Activated CD8-positive, alpha-beta memory T cell treated with anti-CD3 and anti-CD28 coated beads for 4 hours (primary cell): ENCODE results near the gene GBA2.

Source experiments
- DNase-seq, 2 donors: peaks; one replicate each; pipeline ENCODE4 v3.0.0-alpha.2; 2020; ENCODE audit warnings: low read depth in 2 of 2

GBA2 gene

DNA sequence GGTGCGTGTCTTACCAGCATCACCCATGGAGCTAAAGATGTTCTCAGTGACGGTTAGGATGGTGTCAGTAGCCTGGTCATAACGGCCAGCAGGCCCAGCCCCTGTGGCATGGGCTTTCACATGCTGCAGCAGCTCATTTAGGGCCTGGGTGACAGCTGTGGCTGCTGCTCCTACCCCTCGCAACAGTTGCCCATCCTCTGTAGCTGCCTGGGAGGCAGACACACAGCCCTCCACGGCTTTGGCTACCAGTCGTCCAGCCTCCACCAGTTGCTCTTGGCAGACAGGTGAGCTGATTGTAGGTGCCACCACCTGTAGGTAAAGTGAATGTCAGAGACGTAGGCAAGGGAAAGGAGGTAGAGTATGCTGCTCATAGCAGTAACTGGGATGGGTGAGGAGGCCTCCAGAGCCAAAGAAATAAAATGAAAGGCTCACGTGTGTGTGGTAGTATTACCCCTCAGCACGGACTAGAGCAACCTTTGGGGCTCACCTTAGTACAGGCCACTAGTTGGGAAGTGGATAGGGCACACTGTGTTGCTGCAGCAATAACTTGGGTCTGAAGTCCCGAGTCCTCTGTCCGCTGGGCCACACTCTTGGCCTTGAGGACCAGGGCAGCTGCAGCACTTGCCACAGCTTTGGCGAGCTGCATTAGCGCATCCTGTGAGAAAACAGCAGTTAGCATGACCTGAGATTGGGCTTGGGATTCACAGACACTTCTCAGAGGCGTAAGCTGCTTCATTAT, 31.7 kb downstream of the GBA2 start:
- DNase-seq: no peak

DNA sequence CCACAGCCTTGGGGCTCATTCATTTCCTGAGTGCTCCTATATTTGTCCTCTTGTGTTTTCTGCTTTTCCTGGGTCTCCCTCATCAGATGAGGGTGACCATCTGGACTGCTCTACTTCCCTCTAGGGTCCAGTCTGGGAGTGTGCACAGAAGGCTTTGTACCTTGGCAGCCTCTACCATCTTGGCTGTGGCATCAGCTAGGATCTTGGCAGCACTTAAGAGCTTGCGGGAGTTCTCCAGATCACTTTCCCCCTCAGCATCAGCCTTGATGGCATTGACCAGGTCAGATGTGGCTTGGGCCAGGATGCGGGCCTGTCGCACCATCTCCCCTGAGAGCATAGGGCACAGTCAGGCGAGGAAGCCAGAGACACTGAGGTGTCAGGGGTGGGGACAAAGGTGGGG, 32.8 kb downstream of the GBA2 start:
- no peak for DNase-seq

DNA sequence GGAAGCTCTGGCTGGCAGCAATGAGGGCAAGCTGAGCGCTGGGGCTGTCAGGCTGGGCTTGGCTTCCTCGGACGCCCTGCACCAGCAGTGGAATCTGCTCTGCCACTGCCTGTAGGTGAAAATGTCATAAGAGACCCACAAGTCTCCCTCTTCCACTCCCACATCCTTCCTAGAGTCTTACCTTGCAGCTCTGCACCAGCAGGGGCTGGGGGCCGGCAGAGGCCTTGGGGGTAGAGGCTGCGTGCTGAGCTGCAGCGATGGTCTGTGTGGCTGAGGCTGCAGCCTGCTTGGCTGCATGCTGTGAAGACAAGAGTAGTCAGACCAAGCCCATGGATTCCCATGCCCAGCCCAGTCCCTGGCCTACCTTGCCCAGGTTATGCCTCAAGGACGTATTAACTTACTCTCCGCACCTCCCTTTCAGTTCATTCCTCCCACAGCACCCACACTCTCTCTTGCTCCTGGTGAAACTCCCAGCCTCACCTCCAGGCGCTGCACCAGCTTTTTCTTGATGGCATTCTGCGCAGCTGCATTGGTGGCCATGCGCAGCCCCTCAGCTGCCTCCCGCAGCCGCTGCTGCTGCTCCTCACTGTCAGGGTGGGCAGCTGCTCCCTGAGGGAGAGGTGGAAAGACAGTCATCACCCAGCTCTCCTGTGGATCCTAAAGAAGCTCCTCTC, 34.3 kb downstream of the GBA2 start:
- no peak for DNase-seq

DNA sequence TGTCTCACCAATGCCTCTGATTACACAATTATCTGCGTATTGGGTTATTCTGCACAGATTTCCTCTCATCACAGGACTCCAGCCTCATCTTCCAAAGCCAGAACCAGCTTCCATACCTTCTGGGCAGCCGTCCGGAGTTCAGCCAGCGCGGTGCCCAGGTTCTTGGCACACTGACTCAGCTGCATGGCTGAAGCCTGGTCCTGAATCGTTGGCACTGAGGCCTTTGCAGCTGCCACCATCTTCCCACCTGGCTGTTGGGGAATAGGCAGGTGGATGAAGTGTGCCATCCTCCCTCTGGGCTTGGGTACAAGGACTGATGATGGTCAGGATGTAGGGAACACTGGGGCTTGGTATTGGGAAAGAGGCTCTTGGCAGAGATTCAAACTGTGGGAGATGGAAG, 34.9 kb downstream of the GBA2 start:
- DNase-seq: no peak

DNA sequence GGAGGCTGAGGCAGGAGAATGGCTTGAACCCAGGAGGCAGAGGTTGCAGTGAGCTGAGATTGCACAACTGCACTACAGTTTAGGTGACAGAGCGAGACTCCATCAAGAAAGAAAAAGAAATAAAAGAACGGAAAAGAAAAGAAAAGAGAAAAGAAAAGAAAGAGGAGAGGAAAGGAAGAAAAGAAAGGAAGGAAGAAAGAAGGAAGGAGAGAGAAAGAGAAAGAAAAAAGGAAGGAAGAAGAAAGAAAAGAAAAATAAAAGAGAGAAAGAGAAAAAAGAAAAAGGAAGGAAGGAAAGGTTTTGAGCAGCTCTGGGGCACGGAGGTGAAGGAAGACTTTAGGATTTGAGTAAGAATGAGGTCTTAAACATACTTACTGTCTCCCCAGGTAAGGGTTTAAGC, 35.5 kb downstream of the GBA2 start:
- DNase-seq: no peak

DNA sequence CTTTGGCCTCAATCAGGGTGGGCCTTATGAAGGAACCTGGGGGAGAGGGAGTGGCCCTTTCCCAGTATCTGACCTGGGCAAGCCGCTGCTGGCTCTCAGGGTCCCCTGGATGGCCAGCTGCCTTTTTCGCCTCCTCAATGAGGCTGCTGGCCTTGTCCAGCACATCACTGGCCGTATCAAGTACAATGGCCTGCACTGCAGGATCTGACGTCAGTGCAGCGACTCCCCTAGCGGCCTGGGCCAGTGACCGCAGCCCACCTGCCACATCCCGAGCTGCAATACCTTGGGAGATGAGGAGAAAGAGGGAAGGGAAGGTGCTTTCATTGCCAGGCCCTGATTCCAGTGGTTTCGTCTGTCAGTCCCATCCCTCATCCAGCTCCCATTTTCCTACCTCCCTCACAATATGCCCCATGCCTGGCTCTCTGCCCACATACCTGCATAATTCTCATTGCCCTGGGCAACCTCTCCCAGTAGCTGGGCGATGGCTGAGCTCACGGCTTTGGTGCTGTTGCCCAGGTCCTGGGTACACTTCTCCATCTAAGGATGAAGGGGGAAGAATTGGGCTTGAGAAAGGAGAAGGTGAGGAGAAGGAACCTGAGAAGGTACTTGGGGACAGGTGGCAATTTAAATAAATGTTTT, 36.1 kb downstream of the GBA2 start:
- DNase-seq: no peak

DNA sequence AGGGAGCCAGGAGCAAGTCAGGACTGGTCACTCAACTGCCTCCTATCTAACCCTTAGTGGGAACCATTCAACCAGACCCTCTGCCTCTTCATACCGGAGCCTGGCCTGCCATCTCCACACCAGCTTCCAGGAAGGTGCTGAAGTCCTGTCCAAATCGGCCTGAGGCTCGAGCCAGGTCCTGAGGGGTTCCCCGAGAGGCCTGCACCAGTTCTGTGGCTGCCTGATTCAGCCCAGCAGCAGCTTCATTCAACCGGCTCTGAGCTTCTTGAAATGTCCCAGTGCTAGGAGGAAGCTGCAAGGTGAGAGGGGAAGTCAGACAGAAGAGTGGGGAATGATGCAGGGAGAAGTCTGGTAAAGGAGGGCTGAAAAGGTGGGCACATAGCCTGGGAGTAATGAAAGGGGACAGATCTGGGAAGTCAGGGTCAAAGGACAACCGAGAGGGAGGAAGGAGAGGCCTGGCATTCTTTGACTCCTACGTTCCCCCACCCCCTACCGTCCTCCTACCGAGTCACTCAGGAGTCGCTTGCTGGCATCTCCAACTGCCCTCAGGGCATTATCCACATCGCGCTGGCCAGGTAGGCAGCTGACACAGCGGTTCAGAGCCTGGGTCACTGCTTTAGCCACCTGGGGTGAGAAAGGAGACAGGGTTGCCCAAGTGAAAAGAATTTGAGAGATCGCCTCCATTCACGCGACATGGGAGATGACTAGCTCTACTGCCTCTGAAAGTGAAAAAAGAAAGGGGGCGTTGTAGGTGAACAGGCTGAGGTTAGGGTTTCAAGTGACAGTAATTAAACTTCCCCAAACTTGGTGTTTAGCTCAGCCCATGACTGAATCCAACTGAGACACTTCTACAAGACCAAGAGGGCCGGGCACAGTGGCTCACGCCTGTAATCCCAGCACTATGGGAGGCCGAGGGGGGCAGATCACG, 37.3 kb downstream of the GBA2 start:
- DNase-seq: no peak

DNA sequence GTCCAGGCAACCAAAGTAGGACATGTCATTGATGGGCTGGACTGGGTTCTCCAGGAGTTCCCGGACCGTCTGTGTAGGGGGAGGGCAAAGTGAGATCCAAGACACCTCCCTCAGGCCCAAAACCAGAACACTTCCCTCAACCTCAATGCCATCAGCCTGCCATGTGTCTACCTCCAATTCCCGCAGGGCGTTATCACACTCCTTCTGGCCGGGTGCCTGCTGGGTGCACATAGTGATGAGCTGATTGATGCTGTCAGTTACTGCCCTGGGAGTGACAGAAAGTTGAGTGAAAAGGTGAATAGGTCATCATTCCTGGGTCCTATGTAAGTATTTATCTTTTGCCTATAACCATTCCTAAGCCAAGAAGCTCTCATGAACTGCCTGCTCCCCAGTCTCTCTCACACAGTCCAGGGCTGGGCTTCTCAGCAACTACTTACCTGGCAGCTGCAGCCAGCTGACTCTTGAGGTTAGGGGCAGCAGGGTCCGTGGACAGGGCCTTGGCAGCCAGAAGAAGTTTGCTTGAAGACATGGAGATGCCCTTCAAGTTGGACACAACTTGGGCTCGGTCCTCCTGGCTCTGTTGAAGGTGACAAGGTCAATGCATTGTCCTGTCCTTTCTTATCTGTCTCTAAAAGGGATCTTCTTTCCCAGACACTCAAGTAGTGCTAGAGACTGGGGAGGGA, 38.1 kb downstream of the GBA2 start:
- no peak for DNase-seq

DNA sequence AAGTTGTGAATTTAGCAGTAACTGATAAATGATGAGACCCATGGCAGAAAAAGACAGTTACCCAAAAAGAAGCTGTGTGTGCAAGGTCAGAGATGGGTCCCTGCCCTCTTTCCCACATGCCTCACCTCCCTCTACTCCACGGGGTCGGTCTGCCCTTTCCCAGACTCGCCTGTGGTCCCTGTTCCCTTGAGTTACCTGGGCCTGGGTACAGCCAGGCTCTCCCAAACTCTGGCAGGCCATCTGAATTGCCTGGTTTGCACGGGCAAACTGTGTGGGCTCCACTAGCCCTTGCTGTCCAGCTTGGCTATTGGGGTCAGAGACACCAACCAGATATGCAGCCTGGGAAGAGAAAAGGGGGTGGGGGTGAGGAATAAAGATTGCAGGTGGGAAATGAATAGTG, 40.9 kb downstream of the GBA2 start:
- no peak for DNase-seq

DNA sequence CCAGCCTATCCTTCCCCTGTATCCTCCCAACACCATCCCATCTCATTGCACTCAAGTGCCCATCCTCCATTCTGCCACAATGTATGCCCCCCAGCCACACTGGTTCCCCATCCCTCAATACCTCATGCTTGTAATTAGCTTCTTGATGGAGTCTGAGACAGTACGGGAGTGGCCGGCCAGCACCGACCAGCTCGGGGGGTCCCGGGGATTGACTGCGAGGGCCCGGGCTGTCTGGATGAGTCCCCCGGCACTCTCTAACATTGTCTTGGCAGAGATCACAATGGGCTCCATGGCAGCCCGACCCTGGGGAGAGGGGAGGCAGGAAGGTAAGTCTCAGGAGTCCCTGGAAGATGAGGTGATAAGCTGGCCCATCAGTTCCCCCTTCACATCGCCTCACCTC, 42.1 kb downstream of the GBA2 start:
- no peak for DNase-seq

DNA sequence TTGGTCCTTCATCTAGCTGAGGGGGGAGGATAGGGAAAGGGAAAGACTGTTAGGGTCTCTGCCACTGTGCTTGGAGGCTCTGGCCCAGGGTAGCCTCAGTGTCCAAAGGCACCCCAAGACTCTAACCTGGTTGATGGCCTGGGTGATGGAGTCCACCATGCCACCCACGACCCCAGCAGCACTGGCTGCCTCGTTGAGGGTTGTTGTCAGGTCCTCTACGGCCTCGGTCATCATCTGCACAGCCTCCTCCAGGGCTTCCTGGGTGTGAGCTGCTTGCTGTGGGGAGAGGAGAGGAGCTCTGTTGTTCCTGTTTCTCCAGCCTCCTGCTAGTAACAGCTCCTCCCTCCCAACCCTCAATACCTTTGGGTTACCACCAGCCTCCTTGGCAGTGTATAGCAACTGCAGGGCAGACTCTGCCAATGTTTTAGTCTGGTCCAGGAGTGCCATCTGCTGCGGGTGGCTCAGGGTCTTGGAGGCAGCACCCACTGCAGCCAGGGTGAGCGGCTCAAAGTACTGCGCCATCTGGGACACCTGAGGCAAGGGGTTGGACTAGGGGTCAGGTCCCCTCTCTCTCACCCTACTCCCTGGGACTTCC, 43.1 kb downstream of the GBA2 start:
- DNase-seq: no peak

DNA sequence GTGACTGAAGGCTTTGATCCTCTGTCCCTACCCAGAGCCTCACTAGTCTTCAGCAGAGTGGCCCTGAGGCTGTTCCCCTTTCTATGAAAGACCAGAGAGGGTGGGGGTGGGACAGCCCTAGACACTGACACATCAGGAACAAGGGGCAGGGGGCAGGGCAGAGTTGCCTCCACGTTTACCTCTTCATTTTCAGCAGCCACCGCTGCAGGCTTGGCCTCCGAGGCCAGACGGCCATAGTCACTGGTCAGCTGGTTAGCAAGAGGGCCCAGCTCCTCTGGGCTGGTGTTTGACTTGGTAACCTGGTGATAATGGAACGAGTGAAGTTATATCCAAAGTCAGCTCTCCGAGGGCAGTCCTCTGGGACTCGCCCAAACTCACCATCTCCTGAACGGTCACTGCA, 43.7 kb downstream of the GBA2 start:
- DNase-seq: no peak

DNA sequence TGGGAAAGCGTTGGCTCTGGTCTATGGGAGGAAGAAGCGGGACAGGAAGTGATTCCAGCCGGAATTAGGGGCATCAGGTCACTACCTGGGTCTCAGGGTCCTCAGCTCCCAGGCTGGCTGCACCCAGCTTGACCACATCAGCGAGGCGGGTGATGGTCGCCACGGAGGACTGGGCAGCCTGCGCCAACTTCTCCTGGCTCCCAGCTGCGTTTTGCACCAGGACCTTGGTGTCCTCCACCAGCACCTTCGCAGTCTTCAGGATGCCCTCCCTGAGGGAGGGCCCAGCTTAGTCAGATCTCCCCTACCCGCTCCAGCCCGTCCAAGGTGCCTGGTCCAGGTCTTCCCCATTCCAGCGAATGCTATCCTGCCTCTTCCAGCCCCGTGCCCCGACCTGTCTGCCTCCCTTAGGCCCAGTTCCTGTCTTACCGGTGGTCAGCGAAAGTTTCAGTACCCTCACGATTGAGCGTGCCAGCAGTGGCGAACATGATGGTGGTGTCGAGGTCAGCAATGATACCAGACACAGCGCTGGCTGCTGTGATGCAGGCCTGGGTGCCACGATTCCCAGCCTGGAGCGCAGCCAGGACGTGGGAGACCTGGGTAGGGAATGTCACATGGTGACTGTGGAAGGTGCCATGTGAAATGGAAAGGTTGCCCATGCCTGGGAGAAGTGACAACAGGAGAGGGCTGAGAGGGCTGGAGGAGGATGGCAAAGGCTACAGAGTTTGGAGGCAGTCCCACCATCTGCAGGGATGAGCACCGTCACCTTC, 44.9 kb downstream of the GBA2 start:
- DNase-seq: no peak

DNA sequence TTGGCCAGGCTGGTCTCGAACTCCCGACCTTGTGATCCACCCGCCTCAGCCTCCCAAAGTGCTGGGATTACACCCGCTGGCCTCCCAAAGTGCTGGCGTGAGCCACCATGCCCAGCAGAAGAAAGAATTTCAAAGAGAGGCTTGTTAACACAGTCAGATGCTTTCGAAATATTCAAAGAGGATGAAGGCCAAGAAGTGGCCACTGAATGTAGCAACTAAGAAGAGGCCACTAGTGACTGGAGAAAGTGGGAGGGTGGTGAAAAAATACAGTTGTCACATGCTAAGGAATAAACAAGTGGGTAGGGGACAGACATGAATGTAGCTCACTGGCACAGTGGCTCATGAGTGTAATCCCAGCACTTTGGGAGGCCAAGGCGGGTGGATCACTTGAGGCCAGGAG, 46.3 kb downstream of the GBA2 start:
- no peak for DNase-seq

DNA sequence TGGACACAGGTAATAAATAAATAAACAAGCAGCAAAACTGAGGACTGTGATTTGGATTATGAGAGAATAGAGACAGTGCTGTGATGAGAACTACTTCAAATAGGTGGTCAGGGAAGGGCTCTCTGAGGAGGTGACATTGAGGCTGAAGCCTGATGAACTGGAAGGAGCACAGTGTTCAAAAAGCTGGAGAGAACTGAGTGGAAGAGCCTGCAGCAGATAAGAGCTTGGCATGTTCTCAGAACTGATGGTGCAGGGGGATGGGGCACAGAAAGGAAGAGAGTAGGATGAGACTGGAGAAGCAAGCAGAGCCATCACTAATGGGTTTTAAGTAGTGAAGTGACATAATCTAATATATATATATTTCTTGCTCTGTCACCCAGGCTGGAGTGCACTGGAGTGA, 48.1 kb downstream of the GBA2 start:
- no peak for DNase-seq

DNA sequence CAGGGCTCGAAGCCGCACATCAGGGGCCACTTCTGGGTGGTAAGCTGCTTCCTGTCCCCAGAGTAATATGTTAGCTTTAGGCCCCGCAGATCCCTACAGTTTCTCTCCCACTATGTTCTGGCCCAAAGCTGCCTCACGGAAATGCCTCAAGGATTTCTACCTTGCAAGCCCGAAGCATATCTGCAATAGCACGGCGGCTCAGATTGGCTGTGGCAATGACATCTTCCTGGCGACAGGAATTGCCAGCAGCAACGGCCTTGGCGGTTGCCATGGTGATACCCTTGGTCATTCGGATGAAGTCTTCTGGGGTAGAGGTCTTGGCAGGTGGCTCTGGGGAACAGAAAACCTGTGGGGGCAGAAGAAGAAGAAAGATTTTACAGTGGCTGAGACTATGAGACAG, 49.0 kb downstream of the GBA2 start:
- DNase-seq: no peak

DNA sequence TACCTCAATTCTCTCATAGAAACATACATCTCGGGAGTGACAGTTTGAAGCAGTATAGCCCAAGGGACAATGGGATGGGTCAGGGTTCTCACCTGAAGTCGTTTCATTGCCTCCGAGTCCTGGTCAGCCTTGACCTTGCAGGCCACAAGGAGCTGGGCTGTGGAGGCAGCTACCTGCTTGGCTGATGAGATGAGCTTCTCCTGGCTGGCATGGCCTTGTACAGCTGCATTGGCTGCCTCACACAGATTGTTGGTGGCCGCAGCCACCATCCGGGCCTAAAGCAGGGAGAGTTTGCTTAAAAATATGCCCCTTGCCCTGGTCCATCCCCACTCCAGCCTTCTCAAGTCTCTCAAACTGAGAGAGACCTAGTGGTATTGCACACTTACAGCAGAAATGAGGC, 50.8 kb downstream of the GBA2 start:
- DNase-seq: no peak

DNA sequence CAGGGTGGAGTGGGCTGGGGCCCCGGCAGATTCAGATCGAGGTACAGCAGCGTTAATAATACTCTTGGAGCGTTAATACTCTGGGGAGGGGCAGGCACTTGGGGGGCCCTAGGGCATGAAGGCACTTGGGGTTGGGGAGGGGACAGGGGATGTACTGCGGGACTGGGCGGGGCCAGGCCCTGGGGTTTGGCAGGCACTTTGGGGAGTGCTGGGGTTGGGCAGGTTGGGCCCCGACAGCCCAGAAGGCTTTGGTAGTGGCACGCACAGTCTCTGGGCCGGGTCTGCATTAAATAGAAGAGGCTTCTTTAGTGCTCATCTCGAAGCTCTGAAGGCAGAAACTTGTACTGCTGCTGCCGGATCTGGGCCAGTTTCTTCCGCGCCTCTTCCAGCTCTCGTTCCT, 51.5 kb downstream of the GBA2 start:
- no peak for DNase-seq

DNA sequence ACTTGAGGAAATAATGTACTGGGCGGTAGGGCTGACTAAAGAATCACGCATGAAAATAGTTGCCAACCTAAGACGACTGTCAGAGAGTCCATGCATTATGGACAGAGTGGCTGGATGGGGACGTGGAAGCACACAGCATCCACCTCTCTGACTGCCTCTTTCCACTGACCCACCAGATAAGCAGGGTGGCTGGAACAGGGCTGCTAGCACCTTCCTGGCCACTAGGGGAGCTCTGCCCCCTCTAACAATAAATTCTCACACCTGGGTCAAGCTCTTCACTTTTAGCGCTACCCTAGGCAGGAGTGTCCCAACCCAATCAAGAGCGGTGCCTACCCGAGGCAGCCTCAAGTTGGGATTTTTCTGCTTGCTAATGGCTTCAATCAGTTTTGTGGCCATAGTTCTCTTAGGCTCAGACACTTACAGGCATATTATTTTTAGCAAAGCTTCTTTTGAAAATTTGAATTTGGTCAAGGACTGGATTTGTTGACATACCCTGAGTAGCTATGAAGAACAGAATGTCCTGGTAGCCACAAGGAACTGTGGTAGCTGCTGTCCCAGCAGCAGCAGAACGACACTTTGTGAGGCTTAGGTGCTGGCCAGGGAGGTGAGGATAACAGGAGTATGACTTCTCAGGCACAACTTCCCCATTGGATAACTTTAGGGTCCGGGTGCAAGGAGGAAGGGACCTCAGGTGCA, 52.4 kb downstream of the GBA2 start:
- DNase-seq: peak; percentile 15 to 28

DNA sequence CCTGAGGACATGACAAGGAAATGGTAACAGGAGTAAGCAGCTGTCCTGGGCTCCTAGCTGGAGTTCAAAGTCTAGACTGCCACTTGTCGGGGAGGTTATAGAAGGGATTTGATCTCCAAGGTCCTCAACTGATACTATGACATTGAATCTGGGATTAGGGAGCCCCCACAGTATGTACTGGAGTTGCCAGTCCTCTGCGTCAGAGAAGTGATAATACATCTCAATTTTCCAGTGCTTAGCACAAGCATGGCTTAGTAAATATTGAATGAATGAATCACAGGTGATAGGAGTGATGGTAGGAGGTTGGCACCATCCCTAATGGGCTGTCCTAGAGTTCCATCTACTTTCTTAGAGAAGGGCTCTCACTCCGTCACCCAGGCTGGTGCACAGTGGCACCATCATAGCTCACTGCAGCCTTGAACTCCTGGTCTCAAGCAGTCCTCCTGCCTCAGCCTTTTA, 53.1 kb downstream of the GBA2 start:
- no peak for DNase-seq
